ENCODE data around the gene ACAD8.
"Not testable (repeated sequence)": the region's sequence is repeated elsewhere in the genome, so short reads cannot be mapped to it uniquely, and the experiment has no call there.

The ACAD8 gene

DNA sequence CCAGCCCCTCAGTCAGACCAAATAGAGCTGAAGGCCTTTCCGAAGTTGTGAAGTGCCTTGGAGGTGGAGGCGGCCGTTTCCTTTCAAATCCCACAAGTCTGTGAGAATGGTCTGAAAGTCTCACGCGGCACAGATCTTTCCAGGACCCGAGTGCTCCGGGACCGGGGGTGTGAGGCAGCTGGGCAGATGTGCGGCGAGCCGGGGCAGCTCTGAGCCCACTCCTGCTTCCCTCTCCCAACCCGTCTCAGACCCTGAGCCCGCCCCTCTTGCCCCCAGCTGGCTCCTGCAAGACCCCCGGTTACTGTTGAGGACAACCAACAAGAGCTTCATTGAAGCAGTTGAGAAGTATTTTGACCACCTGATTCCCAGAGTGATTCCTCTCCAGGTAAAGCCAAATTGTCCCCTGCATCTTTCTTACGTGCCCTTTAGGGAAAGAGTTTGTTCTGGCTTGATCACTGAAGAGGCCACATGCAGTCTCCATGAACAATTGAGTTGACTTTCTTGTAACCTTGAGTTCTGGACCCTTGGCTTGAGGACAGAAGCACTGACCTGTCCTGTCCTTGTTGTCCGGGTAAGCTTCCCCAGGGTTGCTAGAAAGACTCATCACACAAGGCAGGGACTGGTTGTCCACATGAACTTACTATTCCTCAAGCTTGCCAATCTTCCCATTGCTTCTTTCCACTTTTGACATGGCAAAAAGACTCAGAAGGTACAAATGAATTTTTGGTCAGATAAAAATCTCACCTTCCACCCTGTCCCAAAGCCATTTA, 30.3 kb downstream of the ACAD8 start:
- no peaks in the 10 kb centered on the region for H3K9me3 ChIP-seq (ENCODE audit: insufficient read depth, low read depth, low read length)
- H3K4me3 ChIP-seq (ENCODE audit: low read length), result no peak overlapping the region
- H3K9ac ChIP-seq (ENCODE audit: low read depth, low read length), result no peak overlapping the region
- H3K27me3 ChIP-seq (ENCODE audit: insufficient read depth, low read length), result peaks cover under 1% of the 10 kb centered on the region; the same call in 1 of the 2 replicates
- H3K27ac ChIP-seq (ENCODE audit: low read length), result no peak overlapping the region
- no peaks in the 10 kb centered on the region; the same call in 1 of the 2 replicates for H3K4me1 ChIP-seq (ENCODE audit: insufficient read depth, low read length)
- peaks cover 32% of the 10 kb centered on the region for H3K36me3 ChIP-seq (ENCODE audit: insufficient read depth, low read depth, low read length)

GRCh38 chr11:134284349-134284748, 31.0 kb downstream of the ACAD8 start:
- not testable (repeated sequence) for H3K9ac ChIP-seq (ENCODE audit: low read depth, low read length); H3K4me1 ChIP-seq (ENCODE audit: insufficient read depth, low read length); H3K9me3 ChIP-seq (ENCODE audit: insufficient read depth, low read depth, low read length); H3K27ac ChIP-seq (ENCODE audit: low read length); H3K4me3 ChIP-seq (ENCODE audit: low read length); H3K27me3 ChIP-seq (ENCODE audit: insufficient read depth, low read length)
- peaks cover 34% of the 10 kb centered on the region for H3K36me3 ChIP-seq (ENCODE audit: insufficient read depth, low read depth, low read length)

GRCh38 chr11:134287561-134287960, 34.2 kb downstream of the ACAD8 start:
- H3K36me3 ChIP-seq (ENCODE audit: insufficient read depth, low read depth, low read length), result peaks cover 47% of the 10 kb centered on the region
- no peak overlapping the region for H3K27ac ChIP-seq (ENCODE audit: low read length)

DNA sequence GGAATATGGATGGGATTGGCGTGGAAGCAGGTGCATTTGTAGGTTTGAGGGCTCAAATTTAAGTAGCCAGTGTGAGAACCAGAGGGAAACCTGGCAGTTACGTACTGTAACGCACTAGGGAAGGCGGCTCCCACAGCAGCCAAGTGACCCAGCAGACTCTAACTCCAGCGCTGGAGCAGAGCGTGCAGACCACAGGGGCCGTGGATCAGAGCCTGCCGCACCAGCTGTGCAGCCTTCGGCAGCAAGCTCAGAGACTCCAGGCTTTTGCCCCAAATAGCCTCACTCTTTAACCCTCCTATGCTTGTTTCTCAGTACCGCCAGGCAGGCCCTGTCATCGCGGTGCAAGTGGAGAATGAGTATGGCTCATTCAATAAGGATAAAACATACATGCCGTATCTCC, 35.1 kb downstream of the ACAD8 start:
- no peak overlapping the region for H3K9ac ChIP-seq (ENCODE audit: low read depth, low read length)
- no peak overlapping the region for H3K4me3 ChIP-seq (ENCODE audit: low read length)
- no peaks in the 10 kb centered on the region for H3K9me3 ChIP-seq (ENCODE audit: insufficient read depth, low read depth, low read length)
- no peaks in the 10 kb centered on the region for H3K4me1 ChIP-seq (ENCODE audit: insufficient read depth, low read length)
- peaks cover 48% of the 10 kb centered on the region for H3K36me3 ChIP-seq (ENCODE audit: insufficient read depth, low read depth, low read length)
- H3K27ac ChIP-seq (ENCODE audit: low read length), result no peak overlapping the region
- no peaks in the 10 kb centered on the region for H3K27me3 ChIP-seq (ENCODE audit: insufficient read depth, low read length)

More at GRCh38 chr11:134287561-134287960, 34.2 kb downstream of the ACAD8 start:
- Histone ChIP-seq H3K9me3 (ENCODE audit: insufficient read depth, low read depth, low read length) (no peaks in the 10 kb centered on the region), H3K9ac (ENCODE audit: low read depth, low read length) (no peak overlapping the region), H3K4me3 (ENCODE audit: low read length) (no peak overlapping the region), H3K27me3 (ENCODE audit: insufficient read depth, low read length) (no peaks in the 10 kb centered on the region), H3K4me1 (ENCODE audit: insufficient read depth, low read length) (no peaks in the 10 kb centered on the region)

DNA sequence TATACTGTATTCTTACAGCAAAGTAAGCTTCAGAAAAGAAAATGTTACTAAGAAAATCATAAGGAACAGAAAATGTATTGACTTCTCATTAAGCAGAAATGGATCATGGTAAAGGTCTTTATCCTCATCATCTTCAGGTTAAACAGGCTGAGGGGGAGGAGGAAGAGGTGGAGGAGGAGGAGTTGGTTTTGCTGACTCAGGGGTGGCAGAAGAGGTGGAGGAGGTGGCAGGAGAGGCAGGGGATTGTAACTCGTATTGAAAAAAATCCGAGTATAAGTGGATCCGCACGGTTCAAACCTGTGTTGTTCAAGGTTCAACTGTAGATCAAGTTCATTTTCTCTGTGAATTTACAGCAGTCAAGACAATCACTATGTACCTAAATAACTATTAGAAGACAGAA, 35.8 kb downstream of the ACAD8 start:
- H3K4me1 ChIP-seq (ENCODE audit: insufficient read depth, low read length), result no peaks in the 10 kb centered on the region
- no peak overlapping the region for H3K9ac ChIP-seq (ENCODE audit: low read depth, low read length)
- H3K9me3 ChIP-seq (ENCODE audit: insufficient read depth, low read depth, low read length), result no peaks in the 10 kb centered on the region
- peaks cover 42% of the 10 kb centered on the region; the same call in 1 of the 2 replicates for H3K36me3 ChIP-seq (ENCODE audit: insufficient read depth, low read depth, low read length)
- H3K4me3 ChIP-seq (ENCODE audit: low read length), result no peak overlapping the region
- no peak overlapping the region for H3K27ac ChIP-seq (ENCODE audit: low read length)
- no peaks in the 10 kb centered on the region for H3K27me3 ChIP-seq (ENCODE audit: insufficient read depth, low read length)

- Histone ChIP-seq H3K27me3 (ENCODE audit: insufficient read depth, low read length) (no peaks in the 10 kb centered on the region), H3K9me3 (ENCODE audit: insufficient read depth, low read depth, low read length) (no peaks in the 10 kb centered on the region), H3K4me3 (ENCODE audit: low read length) (no peak overlapping the region), H3K36me3 (ENCODE audit: insufficient read depth, low read depth, low read length) (peaks cover 43% of the 10 kb centered on the region; the same call in 1 of the 2 replicates), H3K27ac (ENCODE audit: low read length) (no peak overlapping the region), H3K9ac (ENCODE audit: low read depth, low read length) (no peak overlapping the region), H3K4me1 (ENCODE audit: insufficient read depth, low read length) (no peaks in the 10 kb centered on the region)
Measured at GRCh38 chr11:134289789-134290188, 36.4 kb downstream of the ACAD8 start.

GRCh38 chr11:134290646-134291045, 37.3 kb downstream of the ACAD8 start:
- Histone ChIP-seq H3K4me3 (ENCODE audit: low read length) (no peak overlapping the region), H3K9ac (ENCODE audit: low read depth, low read length) (no peak overlapping the region), H3K36me3 (ENCODE audit: insufficient read depth, low read depth, low read length) (peaks cover 38% of the 10 kb centered on the region; the same call in 1 of the 2 replicates), H3K9me3 (ENCODE audit: insufficient read depth, low read depth, low read length) (no peaks in the 10 kb centered on the region), H3K4me1 (ENCODE audit: insufficient read depth, low read length) (no peaks in the 10 kb centered on the region), H3K27me3 (ENCODE audit: insufficient read depth, low read length) (no peaks in the 10 kb centered on the region), H3K27ac (ENCODE audit: low read length) (no peak overlapping the region)

- Histone ChIP-seq H3K9me3 (ENCODE audit: insufficient read depth, low read depth, low read length) (no peaks in the 10 kb centered on the region), H3K4me1 (ENCODE audit: insufficient read depth, low read length) (no peaks in the 10 kb centered on the region), H3K27ac (ENCODE audit: low read length) (no peak overlapping the region), H3K9ac (ENCODE audit: low read depth, low read length) (no peak overlapping the region), H3K27me3 (ENCODE audit: insufficient read depth, low read length) (no peaks in the 10 kb centered on the region), H3K4me3 (ENCODE audit: low read length) (no peak overlapping the region), H3K36me3 (ENCODE audit: insufficient read depth, low read depth, low read length) (peaks cover 40% of the 10 kb centered on the region; the same call in 1 of the 2 replicates)
Measured at GRCh38 chr11:134291196-134291595, 37.8 kb downstream of the ACAD8 start.

DNA sequence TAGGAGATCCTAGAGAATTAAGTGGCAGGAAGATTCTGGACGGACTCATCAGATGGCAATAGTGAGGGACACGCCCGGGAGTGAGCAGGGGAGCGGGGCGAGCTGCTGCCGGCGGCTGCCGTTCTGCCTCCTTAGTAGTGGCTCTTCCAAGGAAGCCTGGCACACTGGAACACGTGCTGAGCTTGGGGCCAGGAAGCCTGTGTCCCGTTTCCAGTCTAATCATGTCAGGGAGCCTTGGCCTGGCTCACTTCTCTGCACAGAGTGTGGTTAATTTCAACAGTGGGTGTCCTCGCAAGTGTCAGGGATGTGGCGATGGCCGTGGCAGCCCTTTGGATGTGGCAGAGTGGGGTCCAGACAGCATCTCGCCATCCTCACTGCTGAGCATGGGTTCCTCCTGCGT, 39.3 kb downstream of the ACAD8 start:
- Histone ChIP-seq H3K9me3 (ENCODE audit: insufficient read depth, low read depth, low read length) (no peaks in the 10 kb centered on the region), H3K9ac (ENCODE audit: low read depth, low read length) (no peak overlapping the region)

GRCh38 chr11:134293119-134294113, 40.0 kb downstream of the ACAD8 start:
- no peak overlapping the region for H3K27ac ChIP-seq (ENCODE audit: low read length)
- H3K9me3 ChIP-seq (ENCODE audit: insufficient read depth, low read depth, low read length), result no peaks in the 10 kb centered on the region

More for the DNA sequence above, 39.3 kb downstream of the ACAD8 start:
- Histone ChIP-seq H3K36me3 (ENCODE audit: insufficient read depth, low read depth, low read length) (peaks cover 40% of the 10 kb centered on the region; the same call in 1 of the 2 replicates), H3K4me1 (ENCODE audit: insufficient read depth, low read length) (no peaks in the 10 kb centered on the region), H3K27me3 (ENCODE audit: insufficient read depth, low read length) (no peaks in the 10 kb centered on the region), H3K4me3 (ENCODE audit: low read length) (no peak overlapping the region), H3K27ac (ENCODE audit: low read length) (no peak overlapping the region)

GRCh38 chr11:134294664-134295063, 41.3 kb downstream of the ACAD8 start:
- no peak overlapping the region for H3K9ac ChIP-seq (ENCODE audit: low read depth, low read length)
- peaks cover 44% of the 10 kb centered on the region; the same call in 1 of the 2 replicates for H3K36me3 ChIP-seq (ENCODE audit: insufficient read depth, low read depth, low read length)
- no peak overlapping the region for H3K4me3 ChIP-seq (ENCODE audit: low read length)
- no peaks in the 10 kb centered on the region for H3K27me3 ChIP-seq (ENCODE audit: insufficient read depth, low read length)
- no peak overlapping the region for H3K27ac ChIP-seq (ENCODE audit: low read length)
- H3K9me3 ChIP-seq (ENCODE audit: insufficient read depth, low read depth, low read length), result no peaks in the 10 kb centered on the region
- no peaks in the 10 kb centered on the region for H3K4me1 ChIP-seq (ENCODE audit: insufficient read depth, low read length)

More at GRCh38 chr11:134293119-134294113, 40.0 kb downstream of the ACAD8 start:
- Histone ChIP-seq H3K36me3 (ENCODE audit: insufficient read depth, low read depth, low read length) (peaks cover 42% of the 10 kb centered on the region; the same call in 1 of the 2 replicates), H3K4me3 (ENCODE audit: low read length) (no peak overlapping the region), H3K27me3 (ENCODE audit: insufficient read depth, low read length) (no peaks in the 10 kb centered on the region), H3K9ac (ENCODE audit: low read depth, low read length) (no peak overlapping the region), H3K4me1 (ENCODE audit: insufficient read depth, low read length) (no peaks in the 10 kb centered on the region)

All from iPS-20b (cell line).